IPS DF 19.7 (cell line): ENCODE measurements around the gene MTR.

Source experiments
- DNase-seq: peaks from one replicate; pipeline ENCODE4 v3.0.0-alpha.2; 2013; ENCODE audit warnings: low read depth, low spot score

Gene MTR

DNA sequence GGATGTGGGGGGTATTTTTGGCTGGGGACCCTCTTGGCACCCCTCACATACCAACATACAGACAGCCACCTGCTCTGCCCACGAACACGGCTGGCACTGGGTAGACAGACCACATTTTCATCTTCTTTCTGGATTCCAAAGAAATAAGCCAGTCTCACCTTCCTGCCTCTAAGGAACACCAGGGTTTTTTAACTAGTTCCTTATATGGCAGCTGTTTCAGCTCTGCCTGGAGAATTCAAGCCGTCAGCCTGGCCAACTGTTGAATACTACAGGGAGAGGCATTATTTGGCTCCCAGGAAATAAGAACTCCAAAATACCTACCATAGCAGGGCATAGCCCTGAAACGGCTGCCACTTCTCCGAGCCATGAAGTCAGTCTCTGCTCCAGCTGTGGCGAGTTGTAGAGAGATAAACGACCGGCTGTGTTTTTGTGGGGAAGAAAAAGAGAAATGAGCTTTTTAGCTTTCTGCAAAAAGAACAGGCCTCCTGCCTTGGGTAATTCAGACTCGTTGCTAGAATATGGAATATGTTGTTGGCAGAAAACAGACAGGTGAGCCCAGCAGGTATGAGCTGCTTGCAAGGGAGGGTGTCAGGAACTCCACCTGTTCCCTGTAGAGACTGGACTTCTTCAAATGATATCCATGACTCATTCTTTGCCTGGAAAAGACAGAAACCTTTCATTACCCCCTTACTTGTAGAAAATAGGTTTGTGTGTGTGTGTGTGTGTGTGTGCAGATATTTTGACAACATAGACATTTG, 157.3 kb downstream of the MTR start:
- DNase-seq = no peak

DNA sequence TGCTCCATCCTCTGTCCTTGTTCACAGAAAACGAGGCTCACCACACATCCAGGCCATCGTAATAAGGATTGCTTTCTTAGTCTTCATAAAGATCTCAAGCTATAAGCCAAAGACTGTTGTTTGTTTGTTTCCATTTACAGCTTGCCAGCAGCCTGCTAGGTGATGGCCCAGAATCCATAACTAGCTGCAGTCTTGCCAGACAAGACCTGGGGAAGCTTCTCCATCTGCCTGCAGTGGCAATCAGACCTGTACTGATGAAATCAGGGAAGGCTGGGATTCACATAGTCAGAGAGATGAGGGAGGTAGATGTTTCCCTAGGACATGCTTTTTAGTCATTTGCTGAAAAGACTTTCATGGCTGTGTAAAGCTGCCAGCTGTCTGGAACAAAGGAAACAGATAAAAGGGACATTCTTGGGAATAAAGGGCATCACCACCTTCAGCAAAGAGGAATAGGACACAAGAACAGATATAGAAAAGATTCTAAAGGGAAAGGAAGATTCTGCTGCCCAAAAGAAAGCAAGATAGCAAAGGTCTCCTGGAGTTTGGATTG, 158.1 kb downstream of the MTR start:
- DNase-seq = no peak
